AG20443 (cell line): ENCODE data around the gene HCN2.
"Not testable (repeated sequence)": the region's sequence is repeated elsewhere in the genome, so short reads cannot be mapped to it uniquely, and the experiment has no call there.

Experiments
- DNase-seq: peaks from one replicate; pipeline ENCODE4 v3.0.0; 2012; ENCODE audit warnings: low spot score, mixed read lengths

The HCN2 gene

GRCh38 chr19:605061-605971, 15.6 kb downstream of the HCN2 start:
- DNase-seq = not testable (repeated sequence)

DNA sequence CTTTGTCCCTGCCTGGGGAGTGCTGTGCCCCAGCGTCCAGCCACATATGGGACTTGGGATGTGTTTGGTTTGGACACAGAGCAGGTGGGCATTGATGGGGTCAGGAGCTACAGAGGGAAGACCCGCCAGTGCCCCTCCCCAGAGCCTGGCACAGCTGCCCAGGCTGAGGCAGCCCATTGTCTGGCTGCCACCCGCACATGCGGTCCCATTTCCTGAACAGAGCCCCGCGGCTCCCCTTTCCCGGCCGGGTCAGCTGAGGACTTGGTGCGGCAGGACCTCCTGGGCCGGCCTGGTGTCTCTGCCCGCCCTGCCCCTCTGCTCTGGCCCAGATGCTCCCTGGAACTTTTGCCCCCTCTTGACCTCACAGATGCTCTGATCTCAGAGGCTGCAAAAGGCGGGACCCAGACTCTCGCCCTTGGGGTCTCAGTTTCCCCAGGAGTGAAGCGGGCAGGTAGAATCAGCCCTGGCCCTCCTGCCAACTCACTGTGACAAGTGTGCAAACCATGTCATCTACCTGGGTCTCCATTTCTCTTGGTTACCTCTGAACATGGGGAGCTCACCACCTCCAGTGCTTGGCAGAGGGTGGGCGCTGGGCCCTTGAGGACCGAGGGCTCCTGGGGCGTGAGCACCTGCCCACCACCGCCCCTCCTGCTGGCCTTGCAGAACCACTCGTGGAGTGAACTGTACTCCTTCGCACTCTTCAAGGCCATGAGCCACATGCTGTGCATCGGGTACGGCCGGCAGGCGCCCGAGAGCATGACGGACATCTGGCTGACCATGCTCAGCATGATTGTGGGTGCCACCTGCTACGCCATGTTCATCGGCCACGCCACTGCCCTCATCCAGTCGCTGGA, 17.8 kb downstream of the HCN2 start:
- no peak for DNase-seq

DNA sequence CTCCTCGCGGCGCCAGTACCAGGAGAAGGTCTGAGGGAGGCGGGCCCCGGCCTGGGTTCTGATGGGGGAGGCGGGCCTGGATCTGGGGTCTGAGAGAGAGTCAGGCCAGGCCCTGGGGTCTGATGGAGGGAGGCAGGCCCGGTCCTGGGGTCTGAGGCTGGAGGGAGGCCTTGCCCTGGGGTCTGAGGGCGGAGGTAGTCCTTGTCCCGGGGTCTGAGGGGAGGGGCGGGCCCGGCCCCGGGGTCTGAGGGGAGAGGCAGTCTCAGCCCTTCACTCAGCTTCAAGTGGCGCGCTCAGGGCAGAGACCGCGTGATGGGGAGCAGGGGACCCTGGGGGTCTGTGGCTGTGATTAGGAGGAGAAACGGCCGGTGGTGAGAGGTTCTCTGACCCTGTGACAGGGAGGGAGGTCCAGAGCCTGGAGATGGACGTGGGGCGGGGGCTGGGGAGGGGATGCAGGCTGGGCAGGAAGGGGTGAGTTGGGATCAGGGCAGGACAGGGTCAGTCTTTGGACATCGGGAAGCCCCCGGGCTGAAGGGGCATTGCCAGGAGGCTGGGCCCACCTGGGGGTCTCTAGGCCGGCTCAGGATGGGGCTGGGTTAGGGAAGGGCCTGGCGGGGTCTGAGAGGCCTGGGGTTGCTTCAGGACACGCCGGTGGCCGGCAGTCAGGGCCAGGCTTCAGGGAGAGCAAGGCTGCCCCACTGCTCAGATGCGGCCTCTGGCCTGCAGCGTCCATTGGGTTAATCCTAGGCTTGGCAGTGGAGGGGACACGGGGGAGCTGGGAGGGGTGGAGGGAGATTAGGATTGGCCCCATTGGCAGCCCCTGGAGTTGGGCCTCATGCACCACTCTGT, 18.7 kb downstream of the HCN2 start:
- DNase-seq = no peak

DNA sequence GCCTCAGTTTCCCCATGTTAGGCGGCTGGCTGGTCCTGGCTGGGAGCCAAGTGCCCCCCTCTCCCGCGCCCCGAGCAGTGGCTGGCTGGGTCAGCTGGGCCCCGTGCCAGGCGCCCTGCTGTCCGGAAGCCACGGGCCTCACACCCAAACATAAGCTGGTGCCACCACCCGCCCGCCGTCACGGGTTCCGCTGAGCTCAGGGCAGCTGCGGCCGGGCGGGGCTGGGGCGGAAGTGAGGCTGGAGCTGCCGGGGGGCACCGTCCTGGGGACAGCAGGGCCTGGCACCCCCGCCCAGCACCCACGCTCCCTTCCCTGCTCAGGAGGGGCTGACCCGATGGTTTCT, 19.3 kb downstream of the HCN2 start:
- no peak for DNase-seq

DNA sequence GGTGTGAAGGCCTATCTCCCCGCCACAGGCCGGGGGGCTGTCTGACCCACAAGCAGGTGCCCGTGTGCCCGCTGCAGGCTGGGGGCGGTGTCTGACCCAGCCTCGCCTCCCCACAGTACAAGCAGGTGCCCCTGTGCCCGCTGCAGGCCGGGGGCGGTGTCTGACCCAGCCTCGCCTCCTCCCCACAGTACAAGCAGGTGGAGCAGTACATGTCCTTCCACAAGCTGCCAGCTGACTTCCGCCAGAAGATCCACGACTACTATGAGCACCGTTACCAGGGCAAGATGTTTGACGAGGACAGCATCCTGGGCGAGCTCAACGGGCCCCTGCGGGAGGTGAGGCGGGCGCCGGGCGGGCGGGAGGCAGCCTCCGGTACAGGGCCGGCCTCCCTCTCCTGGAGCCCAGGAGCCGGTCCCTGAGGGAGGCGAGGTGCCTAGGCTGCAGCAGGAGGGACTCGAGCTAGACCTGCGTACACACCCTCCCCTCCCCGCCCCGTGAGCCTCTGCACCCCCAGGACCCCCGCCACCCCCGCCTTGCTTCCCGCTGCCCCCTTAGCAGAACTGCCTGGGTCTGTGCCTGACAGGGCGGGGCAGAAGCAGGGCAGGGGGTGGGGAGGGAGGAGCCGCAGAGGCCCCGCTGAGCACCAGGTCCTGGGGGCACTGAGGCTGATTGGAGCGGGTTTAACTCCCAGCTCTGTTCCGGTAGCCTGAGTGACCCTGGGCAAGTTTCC, 20.6 kb downstream of the HCN2 start:
- no peak for DNase-seq

DNA sequence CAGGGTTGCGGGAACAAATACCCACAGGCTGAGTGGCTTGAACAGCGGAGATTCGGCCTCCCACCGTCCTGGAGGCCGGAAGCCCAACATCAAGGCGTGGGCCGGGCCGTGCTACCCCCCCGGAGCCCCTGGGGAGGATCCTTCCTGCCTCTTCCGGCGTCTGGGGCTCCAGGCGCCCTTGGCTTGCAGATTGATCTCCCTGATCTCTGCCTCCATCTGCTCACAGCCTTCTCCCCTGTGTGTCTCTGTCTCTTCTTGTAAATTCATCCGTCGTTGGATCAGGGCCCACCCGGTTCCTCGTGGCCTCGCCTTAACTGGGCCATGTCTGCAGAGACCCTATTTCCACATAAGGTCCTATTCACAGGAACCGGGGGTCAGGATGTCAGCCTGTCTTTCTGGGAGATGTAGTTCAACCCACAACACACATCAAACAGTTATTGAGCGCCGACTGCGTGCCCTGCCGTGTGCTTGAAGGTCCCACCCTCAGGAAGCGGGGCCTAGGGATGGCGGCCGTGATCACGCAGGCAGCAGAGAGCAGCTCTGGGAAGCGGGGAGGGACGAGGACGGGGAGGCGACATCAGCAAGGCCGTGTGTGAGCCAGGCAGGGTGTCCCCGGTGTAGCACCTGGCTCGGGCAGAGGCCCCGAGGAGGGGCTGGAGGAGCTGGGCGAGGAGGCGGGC, 21.3 kb downstream of the HCN2 start:
- DNase-seq = peak; percentile 59

GRCh38 chr19:611481-611868, 21.8 kb downstream of the HCN2 start:
- DNase-seq = peak; percentile 85

DNA sequence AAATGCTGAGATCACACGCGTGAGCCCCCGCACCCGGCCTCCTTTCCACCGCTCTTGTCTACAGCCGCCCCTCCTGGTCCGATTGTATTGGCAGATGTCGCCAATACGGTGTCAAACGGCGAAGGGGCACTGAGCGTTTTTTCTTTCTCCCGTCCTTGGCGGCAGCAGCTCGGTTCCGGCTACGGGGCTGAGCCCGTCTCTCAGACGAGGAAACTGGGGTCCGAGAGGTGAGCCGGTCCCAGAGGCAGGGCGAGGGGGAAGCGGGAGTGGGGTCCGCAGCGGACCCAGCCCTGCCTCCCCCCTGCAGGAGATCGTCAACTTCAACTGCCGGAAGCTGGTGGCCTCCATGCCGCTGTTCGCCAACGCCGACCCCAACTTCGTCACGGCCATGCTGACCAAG, 23.3 kb downstream of the HCN2 start:
- DNase-seq = no peak

GRCh38 chr19:613732-614567, 24.3 kb downstream of the HCN2 start:
- DNase-seq = no peak

DNA sequence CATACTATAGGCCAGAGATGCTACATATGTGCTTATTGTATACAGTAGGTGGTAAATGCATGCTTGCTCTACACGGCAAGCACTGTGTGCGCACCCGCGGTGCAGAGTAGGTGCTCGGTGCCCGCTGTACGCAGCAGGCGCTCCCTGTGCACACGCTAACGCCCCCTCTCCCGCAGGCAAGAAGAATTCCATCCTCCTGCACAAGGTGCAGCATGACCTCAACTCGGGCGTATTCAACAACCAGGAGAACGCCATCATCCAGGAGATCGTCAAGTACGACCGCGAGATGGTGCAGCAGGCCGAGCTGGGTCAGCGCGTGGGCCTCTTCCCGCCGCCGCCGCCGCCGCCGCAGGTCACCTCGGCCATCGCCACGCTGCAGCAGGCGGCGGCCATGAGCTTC, 25.9 kb downstream of the HCN2 start:
- DNase-seq = no peak

- DNase-seq = no peak
Measured at GRCh38 chr19:616062-616700, 26.5 kb downstream of the HCN2 start.

GRCh38 chr19:616747-617526, 27.3 kb downstream of the HCN2 start:
- no peak for DNase-seq

- DNase-seq = no peak
Measured at GRCh38 chr19:617551-618246, 28.0 kb downstream of the HCN2 start.

DNA sequence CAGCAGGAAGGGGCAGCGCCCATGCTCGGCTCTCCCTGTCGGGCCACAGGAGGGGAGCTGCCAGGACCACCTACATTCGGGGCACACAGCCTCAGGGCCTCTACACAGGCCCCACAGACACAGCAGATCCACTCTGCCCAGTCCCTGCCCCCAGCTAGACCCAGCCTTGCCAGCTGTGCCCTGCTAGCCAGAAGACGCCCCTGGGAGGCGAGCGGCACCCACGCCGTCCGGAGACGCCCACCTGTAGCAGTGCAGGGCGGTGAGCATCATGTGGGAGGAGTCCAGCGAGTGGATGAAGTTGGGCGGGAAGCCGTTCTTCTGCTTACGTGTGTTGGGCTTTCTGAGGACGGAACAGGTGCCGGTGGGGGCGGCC, 28.6 kb downstream of the HCN2 start:
- DNase-seq = no peak

DNA sequence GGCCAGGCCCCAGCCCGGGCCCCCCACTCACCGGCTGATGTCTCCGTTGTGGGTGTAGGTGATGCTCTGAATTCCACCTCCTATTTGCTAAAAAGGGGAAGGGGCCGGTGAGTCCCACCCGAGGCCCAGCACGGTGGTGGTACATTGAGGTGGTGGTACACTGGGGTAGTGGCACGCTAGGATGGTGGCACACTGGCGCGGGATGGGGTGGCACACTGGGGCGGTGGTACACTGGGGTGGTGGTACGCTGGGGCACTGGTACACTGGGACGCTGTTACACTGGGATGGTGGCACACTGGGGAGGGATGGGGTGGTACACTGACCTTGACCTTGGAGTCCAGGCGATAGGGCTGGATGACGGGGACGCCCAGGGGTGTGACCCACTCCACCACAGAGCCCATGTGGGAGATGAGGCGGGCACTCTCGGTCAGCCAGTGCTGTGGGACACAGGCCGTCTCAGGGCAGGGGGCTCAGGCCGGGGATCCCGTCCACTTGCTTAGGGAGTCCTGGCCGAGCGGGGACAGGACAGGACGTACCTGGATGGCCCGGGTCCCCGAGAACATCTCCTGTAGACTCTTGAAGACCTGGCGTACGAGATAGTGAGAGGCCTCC, 29.1 kb downstream of the HCN2 start:
- DNase-seq = no peak

DNA sequence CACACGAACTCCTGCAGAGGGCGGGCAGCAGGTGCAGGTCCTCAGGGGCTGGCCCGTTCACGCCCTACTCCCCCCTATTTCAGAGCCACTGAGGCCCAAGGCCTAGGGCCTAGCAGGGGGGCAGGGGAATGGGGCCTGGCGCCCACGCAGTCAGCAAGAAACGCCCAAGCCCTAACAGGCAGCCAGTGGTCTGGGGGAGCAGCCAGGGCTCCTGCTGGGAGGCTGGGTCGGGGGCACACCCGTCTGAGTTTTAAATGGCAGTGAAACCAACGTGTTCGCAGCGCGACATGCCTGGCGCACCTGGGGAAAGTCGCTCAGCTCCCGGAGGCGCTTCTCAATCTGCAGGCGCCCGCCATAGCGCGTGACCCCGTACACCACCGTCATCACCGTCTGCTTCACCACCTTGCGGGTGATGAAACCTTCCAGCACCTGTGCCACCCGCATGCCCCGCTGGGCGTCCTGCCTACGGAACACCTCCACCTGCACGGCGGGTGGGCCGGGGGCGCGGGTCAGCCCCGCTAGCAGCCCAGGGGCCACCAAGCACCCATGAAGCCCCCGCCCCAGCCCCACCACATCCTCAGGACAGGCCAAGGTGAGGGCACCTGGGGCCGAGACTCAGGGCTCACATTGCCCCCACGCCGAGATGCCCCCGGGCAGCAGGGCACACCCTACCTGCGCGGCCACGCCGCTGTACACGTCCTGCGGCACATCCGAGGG, 29.8 kb downstream of the HCN2 start:
- no peak for DNase-seq
